K562 (cell line): ENCODE data around the gene CLPSL2.

Experiments
- BHLHE40 ChIP-seq: IDR thresholded peaks from 2 replicates; pipeline ENCODE4 v1.6.1; 2011; ENCODE audit warnings: low read length, improper control_type of control experiment
- CEBPB ChIP-seq: fragments of 450-650 bp; IDR thresholded peaks from 2 replicates; pipeline ENCODE4 v1.6.1; 2016; ENCODE audit warnings: missing genetic modification characterization, missing compliant biosample characterization
- CHCHD3 ChIP-seq: fragments of 250-450 bp; sonication (Bioruptor Pico); IDR thresholded peaks from 2 replicates; pipeline ENCODE4 v2.1.2; 2022; ENCODE audit warnings: mild to moderate bottlenecking
- CHD1 ChIP-seq: fragments of 200-600 bp; sonication (generic); IDR thresholded peaks from one replicate; pipeline ENCODE4 v1.6.1; 2012; ENCODE audit warnings: mild to moderate bottlenecking, moderate library complexity, low read length, inconsistent platforms
- ELK3 ChIP-seq: fragments of 450-650 bp; formaldehyde crosslinking; IDR thresholded peaks from 2 replicates; pipeline ENCODE4 v1.4.0; 2020; ENCODE audit warnings: mild to moderate bottlenecking
- POLR2AphosphoS5 ChIP-seq: IDR thresholded peaks from 2 replicates; pipeline ENCODE4 v1.6.1; 2011; ENCODE audit warnings: mild to moderate bottlenecking, low read depth, low read length, moderate library complexity; ENCODE audit not compliant: control insufficient read depth, insufficient read depth
- SIN3A ChIP-seq, 2 experiments: fragments of 150-350 bp in 1 of 2; IDR thresholded peaks; 2 replicates each; pipeline ENCODE4 v1.6.1; 2011 to 2016; ENCODE audit warnings: borderline replicate concordance in 2 of 2, low read depth in 2 of 2, low read length in 2 of 2, mild to moderate bottlenecking in 2 of 2, moderate library complexity in 2 of 2; ENCODE audit not compliant: control insufficient read depth in 1 of 2
- SMAD2 ChIP-seq: fragments of 150-350 bp; IDR thresholded peaks from 2 replicates; pipeline ENCODE4 v1.6.1; 2014; ENCODE audit warnings: low read depth, mild to moderate bottlenecking, low read length
- STAG1 ChIP-seq: sonication (generic); formaldehyde crosslinking; IDR thresholded peaks from 2 replicates; pipeline ENCODE4 v1.5.0; 2020; ENCODE audit warnings: missing genetic modification reagents, borderline replicate concordance
- TFAP4 ChIP-seq: sonication (generic); formaldehyde crosslinking; IDR thresholded peaks from 2 replicates; pipeline ENCODE4 v1.8.0; 2022; ENCODE audit warnings: missing genetic modification reagents, mild to moderate bottlenecking, moderate library complexity, borderline replicate concordance

DNA sequence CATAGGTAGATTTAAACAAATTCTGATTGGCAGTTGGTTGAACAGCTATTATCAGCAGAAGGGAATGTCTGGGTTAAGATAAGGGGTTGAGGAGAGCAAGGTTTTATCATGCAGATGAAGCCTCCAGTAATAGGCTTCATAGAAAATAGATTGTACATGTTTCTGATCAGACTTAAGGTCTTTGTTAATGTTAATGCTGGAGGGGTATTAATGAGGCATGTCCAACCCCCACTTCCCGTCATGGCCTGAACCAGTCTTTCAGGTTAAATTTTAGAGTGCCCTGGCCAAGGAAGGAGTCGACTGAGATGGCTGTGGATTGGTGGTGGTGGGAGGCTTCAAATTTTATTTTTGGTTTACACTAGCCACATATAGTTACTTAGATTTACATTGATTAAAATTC is 7.8 kb downstream of the CLPSL2 start:
- TF ChIP-seq CHD1 (no peak), CEBPB (tag) (no peak), BHLHE40 (no peak), TFAP4 (CRISPR knock-in tag) (no peak), ELK3 (CRISPR knock-in tag) (no peak), SMAD2 (no peak), STAG1 (CRISPR knock-in tag) (no peak), POLR2AphosphoS5 (no peak), SIN3A (IDR thresholded peaks at IDR 0.05; ENCODE audit: borderline replicate concordance in 2 of 2, control insufficient read depth in 1 of 2, low read depth in 2 of 2, low read length in 2 of 2) (no peak), CHCHD3 (CRISPR knock-in tag) (no peak)
